SK-N-MC (cell line): ENCODE results near the gene TMEM170A.
"Not testable (repeated sequence)": the region's sequence is repeated elsewhere in the genome, so short reads cannot be mapped to it uniquely, and the experiment has no call there.

Experiments
- EZH2 ChIP-seq: fragments of 200-600 bp; sonication (generic); IDR thresholded peaks from one replicate; pipeline ENCODE4 v1.6.1; 2017; ENCODE audit warnings: antibody characterized with exemption
- FOXP2 ChIP-seq: optimal IDR thresholded peaks from 2 replicates; pipeline ENCODE3; 2011; ENCODE audit warnings: mild to moderate bottlenecking, moderate library complexity; ENCODE audit not compliant: insufficient read depth; ENCODE audit errors: extremely low read length, control extremely low read depth
- POLR2AphosphoS5 ChIP-seq: IDR thresholded peaks from 2 replicates; pipeline ENCODE4 v1.6.1; 2012; ENCODE audit warnings: mild to moderate bottlenecking, low read depth, low read length, borderline replicate concordance

DNA sequence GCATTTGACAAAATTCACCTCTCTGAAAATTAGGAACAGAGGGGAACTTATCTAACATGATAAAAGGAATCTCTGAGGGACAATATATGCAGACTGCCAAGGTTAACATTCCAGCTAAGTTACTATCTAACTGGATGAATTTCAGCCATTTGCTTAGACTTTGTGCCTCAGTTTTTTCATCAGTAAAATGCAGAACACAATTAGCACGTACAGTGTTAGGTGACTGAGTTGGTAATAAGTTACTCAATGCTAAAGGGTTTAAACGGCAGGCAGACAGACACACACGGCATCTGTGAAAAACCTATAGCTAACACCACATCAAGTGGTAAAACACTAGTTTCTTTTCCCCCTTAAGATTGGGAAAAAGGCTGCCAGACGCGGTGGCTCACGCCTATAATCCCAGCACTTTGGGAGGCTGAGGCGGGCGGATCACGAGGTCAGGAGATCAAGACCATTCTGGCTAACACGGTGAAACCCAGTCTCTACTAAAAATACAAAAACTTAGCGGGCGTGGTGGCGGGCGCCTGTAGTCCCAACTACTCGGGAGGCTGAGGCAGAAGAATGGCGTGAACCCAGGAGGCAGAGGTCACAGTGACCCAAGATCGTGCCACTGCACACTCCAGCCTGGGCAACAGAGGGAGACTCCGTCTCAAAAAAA lies 40.3 kb downstream of the TMEM170A start:
- TF ChIP-seq POLR2AphosphoS5, EZH2, FOXP2: not testable (repeated sequence)
